A673 (cell line): ENCODE measurements around the gene SLC4A1. TPM values are rescaled to one million over a fixed set of nuclear protein-coding genes. Genes with fewer than 3 reads are reported as not detected.

Experiments used
- BruUV-seq: library from RNA; stranded (reverse); fragments of 400-500 nt; replicated peaks from 2 replicates; lab custom pipeline; 2021; lab: Mats Ljungman, UMichigan
- CTCF ChIA-PET: fragments of 300-600 bp; sonication (Branson Sonifier 250); formaldehyde crosslinking; loops from one replicate; lab custom pipeline; 2022; ENCODE audit warnings: antibody characterized with exemption; lab: Charles Lee
- POLR2A ChIA-PET: fragments of 300-600 bp; sonication (Branson Sonifier 250); formaldehyde crosslinking; loops from one replicate; lab custom pipeline; 2022; ENCODE audit warnings: antibody characterized with exemption; ENCODE audit not compliant: low non-redundant PET; lab: Charles Lee
- DNase-seq: peaks from one replicate; pipeline ENCODE4 v3.0.0-alpha.2; 2015; ENCODE audit warnings: low spot score
- H3K27ac ChIP-seq: fragments of 200-600 bp; sonication (generic); 2 replicates; pipeline ENCODE4 v1.5.1; 2016; ENCODE audit warnings: mixed run types, low read depth, mild to moderate bottlenecking, mixed read lengths, antibody characterized with exemption, low read length; ENCODE audit not compliant: poor library complexity, severe bottlenecking
- H3K27me3 ChIP-seq: fragments of 200-600 bp; sonication (generic); replicated peaks from 2 replicates; pipeline ENCODE4 v1.6.1; 2017; ENCODE audit warnings: mixed run types, low read depth, mild to moderate bottlenecking, mixed read lengths, antibody characterized with exemption, low read length; ENCODE audit not compliant: insufficient read depth, poor library complexity
- H3K36me3 ChIP-seq: fragments of 200-600 bp; sonication (generic); 2 replicates; pipeline ENCODE4 v1.6.1; 2016; ENCODE audit warnings: mixed run types, mild to moderate bottlenecking, mixed read lengths, antibody characterized with exemption, low read length; ENCODE audit not compliant: insufficient read depth, poor library complexity, severe bottlenecking
- H3K4me1 ChIP-seq: fragments of 200-600 bp; sonication (generic); 2 replicates; pipeline ENCODE4 v1.6.1; 2017; ENCODE audit warnings: mixed run types, mild to moderate bottlenecking, mixed read lengths, antibody characterized with exemption, low read length; ENCODE audit not compliant: insufficient read depth, poor library complexity, severe bottlenecking
- H3K4me3 ChIP-seq: fragments of 200-600 bp; sonication (generic); 2 replicates; pipeline ENCODE4 v1.5.1; 2016; ENCODE audit warnings: low read depth, mixed run types, mild to moderate bottlenecking, mixed read lengths, low read length; ENCODE audit not compliant: poor library complexity, severe bottlenecking
- H3K9me3 ChIP-seq: fragments of 200-600 bp; sonication (generic); 2 replicates; pipeline ENCODE4 v1.6.1; 2016; ENCODE audit warnings: mixed run types, low read depth, mild to moderate bottlenecking, mixed read lengths, antibody characterized with exemption, low read length; ENCODE audit not compliant: poor library complexity, severe bottlenecking
- CTCF ChIP-seq: fragments of 300-800, 200-600 bp; sonication (generic); conservative IDR thresholded peaks from 2 replicates; pipeline ENCODE4 v1.5.1; 2017; ENCODE audit warnings: low read depth, mild to moderate bottlenecking, antibody characterized with exemption, low read length, moderate library complexity, mixed read lengths
- EZH2 ChIP-seq: fragments of 200-600 bp; sonication (generic); IDR thresholded peaks from 2 replicates; pipeline ENCODE4 v1.6.1; 2017; ENCODE audit warnings: borderline replicate concordance, low read depth, mild to moderate bottlenecking, mixed read lengths, antibody characterized with exemption, low read length; ENCODE audit not compliant: poor library complexity, severe bottlenecking
- intact Hi-C: fragments of 100-400 bp; cut with micrococcal nuclease; formaldehyde crosslinking; loops from one replicate; pipeline ENCODE4 v1.10.0; 2022; ENCODE audit not compliant: unreplicated experiment
- total RNA-seq: library from RNA; stranded (reverse); gene quantifications from 2 replicates; pipeline ENCODE4 v1.2.3, GENCODE V29; 2021

The SLC4A1 gene
- total RNA-seq, 1 experiment from 2014 or later = not detected

- no TSS peak for BruUV-seq
- no peak for DNase-seq
- H3K9me3 ChIP-seq = no peaks in the 10 kb centered on the region
- no peaks in the 10 kb centered on the region for H3K36me3 ChIP-seq
- H3K27ac ChIP-seq = no peak overlapping the region
- CTCF ChIA-PET = no interaction called here
- no peaks in the 10 kb centered on the region for H3K27me3 ChIP-seq
- POLR2A ChIA-PET = no interaction called here
- H3K4me1 ChIP-seq = no peaks in the 10 kb centered on the region
- intact Hi-C loops = no loop called here
- no peak overlapping the region for H3K4me3 ChIP-seq
- no peak for TF ChIP-seq CTCF
- no peak for TF ChIP-seq EZH2
These were observed 15.5 kb upstream of the SLC4A1 start for GRCh38 chr17:44283344-44284023.

- POLR2A ChIA-PET = no interaction called here
- H3K36me3 ChIP-seq = no peaks in the 10 kb centered on the region
- TF ChIP-seq CTCF = no peak
- TF ChIP-seq EZH2 = no peak
- H3K4me3 ChIP-seq = no peak overlapping the region
- no peak overlapping the region for H3K27ac ChIP-seq
- no peak for DNase-seq
- no TSS peak for BruUV-seq
- intact Hi-C loops = no loop called here
- H3K27me3 ChIP-seq = no peaks in the 10 kb centered on the region
- no peaks in the 10 kb centered on the region for H3K9me3 ChIP-seq
- H3K4me1 ChIP-seq = no peaks in the 10 kb centered on the region
- CTCF ChIA-PET = no interaction called here
These were observed 14.3 kb upstream of the SLC4A1 start for GRCh38 chr17:44282264-44282663.

- no peaks in the 10 kb centered on the region for H3K27me3 ChIP-seq
- no peaks in the 10 kb centered on the region for H3K4me1 ChIP-seq
- intact Hi-C loops = no loop called here
- H3K9me3 ChIP-seq = no peaks in the 10 kb centered on the region
- no peaks in the 10 kb centered on the region for H3K36me3 ChIP-seq
- H3K4me3 ChIP-seq = no peak overlapping the region
- no peak for TF ChIP-seq EZH2
- no peak for TF ChIP-seq CTCF
- H3K27ac ChIP-seq = no peak overlapping the region
- no TSS peak for BruUV-seq
- DNase-seq = no peak
- POLR2A ChIA-PET = no interaction called here
- CTCF ChIA-PET = no interaction called here
These were observed 13.6 kb upstream of the SLC4A1 start for GRCh38 chr17:44281570-44281969.
